ENCODE data around the gene ADARB1. TPM values are rescaled to one million over a fixed set of nuclear protein-coding genes. Genes with fewer than 3 reads are reported as not detected.

Gene ADARB1
- polyA plus RNA-seq, 3 donors, result 0.40 to 2.6 (median 1.0) TPM

DNA sequence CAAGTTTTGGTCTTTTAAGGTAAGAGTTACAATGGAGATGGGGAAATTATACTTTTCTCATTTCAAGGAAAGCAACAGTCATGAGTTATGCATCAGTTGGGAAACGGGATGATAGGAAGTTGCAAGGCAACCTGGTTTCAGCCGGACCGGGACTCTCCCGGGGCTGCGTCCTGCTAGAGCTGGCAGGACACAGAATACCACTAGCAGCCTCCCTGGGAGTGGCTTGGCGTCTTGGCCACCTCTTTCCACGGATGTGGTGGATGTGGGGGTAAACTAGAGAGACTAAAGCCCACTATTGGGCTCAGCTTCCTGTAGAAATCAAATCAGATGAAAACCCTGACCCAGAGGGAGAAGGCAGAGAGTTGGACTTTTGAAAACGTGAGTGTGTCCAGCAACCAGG is 71.9 kb downstream of the ADARB1 start:
- intact Hi-C loops (cut with micrococcal nuclease), result loop anchor here in 1 of 2 donors (10.0 kb wide), 1 partner anchor 148 kb away; no protein-coding TSS in a partner anchor
- H3K36me3 ChIP-seq (replicated peaks in 1 of 2; ENCODE audit: control insufficient read depth in 1 of 2, insufficient read depth in 2 of 2, low read length in 2 of 2), result no peaks in the 10 kb centered on the region

DNA sequence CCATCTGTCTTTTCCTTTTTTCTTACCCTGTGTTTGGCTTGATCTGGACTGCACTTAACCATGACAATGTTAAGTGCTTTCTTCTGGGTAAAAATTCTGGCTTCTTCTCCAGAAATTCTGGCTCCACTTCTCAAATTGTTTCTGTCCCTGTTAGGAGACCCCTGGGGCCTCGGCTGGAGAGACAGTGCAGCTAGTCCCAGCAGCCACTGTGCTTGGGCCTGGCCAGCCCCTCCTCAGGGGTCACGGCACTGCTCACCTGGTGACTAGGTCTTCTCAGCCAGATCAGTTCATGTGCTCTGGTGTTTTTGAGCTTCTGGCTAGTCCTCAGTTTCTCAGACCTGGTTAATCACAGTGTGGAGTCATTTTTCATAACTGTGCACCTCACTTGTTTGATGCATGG is 72.4 kb downstream of the ADARB1 start:
- no peak overlapping the region for H3K27ac ChIP-seq (ENCODE audit: low read depth in 1 of 2, low read length in 2 of 2)
- no peak for DNase-seq
- no peaks in the 10 kb centered on the region for H3K36me3 ChIP-seq (replicated peaks in 1 of 2; ENCODE audit: control insufficient read depth in 1 of 2, insufficient read depth in 2 of 2, low read length in 2 of 2)
- TF ChIP-seq, protein P1, sequence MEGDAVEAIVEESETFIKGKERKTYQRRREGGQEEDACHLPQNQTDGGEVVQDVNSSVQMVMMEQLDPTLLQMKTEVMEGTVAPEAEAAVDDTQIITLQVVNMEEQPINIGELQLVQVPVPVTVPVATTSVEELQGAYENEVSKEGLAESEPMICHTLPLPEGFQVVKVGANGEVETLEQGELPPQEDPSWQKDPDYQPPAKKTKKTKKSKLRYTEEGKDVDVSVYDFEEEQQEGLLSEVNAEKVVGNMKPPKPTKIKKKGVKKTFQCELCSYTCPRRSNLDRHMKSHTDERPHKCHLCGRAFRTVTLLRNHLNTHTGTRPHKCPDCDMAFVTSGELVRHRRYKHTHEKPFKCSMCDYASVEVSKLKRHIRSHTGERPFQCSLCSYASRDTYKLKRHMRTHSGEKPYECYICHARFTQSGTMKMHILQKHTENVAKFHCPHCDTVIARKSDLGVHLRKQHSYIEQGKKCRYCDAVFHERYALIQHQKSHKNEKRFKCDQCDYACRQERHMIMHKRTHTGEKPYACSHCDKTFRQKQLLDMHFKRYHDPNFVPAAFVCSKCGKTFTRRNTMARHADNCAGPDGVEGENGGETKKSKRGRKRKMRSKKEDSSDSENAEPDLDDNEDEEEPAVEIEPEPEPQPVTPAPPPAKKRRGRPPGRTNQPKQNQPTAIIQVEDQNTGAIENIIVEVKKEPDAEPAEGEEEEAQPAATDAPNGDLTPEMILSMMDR (IDR thresholded peaks at IDR 0.05), result no peak
- H3K79me2 ChIP-seq (ENCODE audit: insufficient read depth, low read length), result no peaks in the 10 kb centered on the region
- WGBS (ENCODE audit: insufficient coverage), result 100% methylated on average over 2 of the region's 2 CpGs
- H3K4me3 ChIP-seq (replicated peaks in 1 of 3; ENCODE audit: low read depth in 2 of 3, low read length in 3 of 3), result no peak overlapping the region
- H3K4me1 ChIP-seq (ENCODE audit: control insufficient read depth in 1 of 2, insufficient read depth in 2 of 2, low read length in 2 of 2), result peaks cover 5 to 8% of the 10 kb centered on the region in 2 donors
- no peaks in the 10 kb centered on the region for H3K27me3 ChIP-seq (ENCODE audit: control insufficient read depth in 2 of 2, insufficient read depth in 2 of 2, low read length in 2 of 2)
- H3K9me3 Mint-ChIP-seq, result no peaks in the 10 kb centered on the region
- intact Hi-C loops (cut with micrococcal nuclease), result loop anchor here in 1 of 2 donors (10.0 kb wide), 1 partner anchor 148 kb away; no protein-coding TSS in a partner anchor
- no peak overlapping the region for H3K4me2 ChIP-seq (replicated peaks; ENCODE audit: extremely low read depth, low read length, poor library complexity, severe bottlenecking)
- peaks cover 0 to 3% of the 10 kb centered on the region in 2 donors for H3K36me3 Mint-ChIP-seq
- H3K4me3 Mint-ChIP-seq, result no peak overlapping the region
- H2AFZ ChIP-seq (ENCODE audit: insufficient read depth, low read depth, low read length, poor library complexity, severe bottlenecking), result no peak overlapping the region
- no peaks in the 10 kb centered on the region for H4K20me1 ChIP-seq (ENCODE audit: insufficient read depth, low read length)
- H3K27ac Mint-ChIP-seq, result no peak overlapping the region
- H3K9me3 ChIP-seq (replicated peaks in 1 of 2; ENCODE audit: control insufficient read depth in 1 of 2, insufficient read depth in 1 of 2, low read length in 2 of 2), result no peaks in the 10 kb centered on the region
- peaks cover 9% of the 10 kb centered on the region for H3K4me1 Mint-ChIP-seq
- no peak overlapping the region for H3K9ac ChIP-seq (ENCODE audit: insufficient read depth, low read length, poor library complexity, severe bottlenecking)
- peaks cover 1 to 6% (median 2%) of the 10 kb centered on the region in 3 donors for H3K27me3 Mint-ChIP-seq (ENCODE audit: low read depth in 3 of 3)

More for the DNA sequence above, 71.9 kb downstream of the ADARB1 start:
- H2AFZ ChIP-seq (ENCODE audit: insufficient read depth, low read depth, low read length, poor library complexity, severe bottlenecking), result no peak overlapping the region
- H3K9me3 Mint-ChIP-seq, result no peaks in the 10 kb centered on the region
- no peak overlapping the region for H3K9ac ChIP-seq (ENCODE audit: insufficient read depth, low read length, poor library complexity, severe bottlenecking)
- H3K27ac Mint-ChIP-seq, result no peak overlapping the region
- H3K79me2 ChIP-seq (ENCODE audit: insufficient read depth, low read length), result no peaks in the 10 kb centered on the region
- H3K4me2 ChIP-seq (replicated peaks; ENCODE audit: extremely low read depth, low read length, poor library complexity, severe bottlenecking), result no peak overlapping the region
- 85% methylated on average over 8 of the region's 8 CpGs for WGBS (ENCODE audit: insufficient coverage)
- no peaks in the 10 kb centered on the region for H3K27me3 ChIP-seq (ENCODE audit: control insufficient read depth in 2 of 2, insufficient read depth in 2 of 2, low read length in 2 of 2)
- no peak overlapping the region for H3K4me3 ChIP-seq (replicated peaks in 1 of 3; ENCODE audit: low read depth in 2 of 3, low read length in 3 of 3)
- peaks cover 1 to 6% (median 2%) of the 10 kb centered on the region in 3 donors for H3K27me3 Mint-ChIP-seq (ENCODE audit: low read depth in 3 of 3)
- peaks cover 0 to 3% of the 10 kb centered on the region in 2 donors for H3K36me3 Mint-ChIP-seq
- TF ChIP-seq, protein P1 (IDR thresholded peaks at IDR 0.05), result no peak
- peaks cover 0 to 3% of the 10 kb centered on the region in 2 donors for H3K4me1 ChIP-seq (ENCODE audit: control insufficient read depth in 1 of 2, insufficient read depth in 2 of 2, low read length in 2 of 2)
- no peak overlapping the region for H3K4me3 Mint-ChIP-seq
- no peaks in the 10 kb centered on the region for H3K9me3 ChIP-seq (replicated peaks in 1 of 2; ENCODE audit: control insufficient read depth in 1 of 2, insufficient read depth in 1 of 2, low read length in 2 of 2)
- H4K20me1 ChIP-seq (ENCODE audit: insufficient read depth, low read length), result no peaks in the 10 kb centered on the region
- H3K4me1 Mint-ChIP-seq, result peaks cover 4% of the 10 kb centered on the region
- H3K27ac ChIP-seq (ENCODE audit: low read depth in 1 of 2, low read length in 2 of 2), result no peak overlapping the region
- DNase-seq, result no peak

All from CD14-positive monocyte (primary cell).